CD4-positive, alpha-beta T cell (primary cell): ENCODE measurements around the gene CFAP45. TPM values are rescaled to one million over a fixed set of nuclear protein-coding genes. Genes with fewer than 3 reads are reported as not detected.
A peak's percentile ranks its signal among the peaks of the same experiment; 100 is the strongest.

Experiments used
- ATAC-seq: fragments of 200-7000 bp; cut with Tn5 transposase; one replicate; pipeline ENCODE4 v1.10.0; 2022; ENCODE audit warnings: mild to moderate bottlenecking; ENCODE audit not compliant: poor library complexity
- CTCF ChIA-PET: fragments of 350-600 bp; sonication (Branson Sonifier 250); formaldehyde crosslinking; loops from one replicate; lab custom pipeline; 2021; ENCODE audit warnings: antibody characterized with exemption, inconsistent platforms; lab: Charles Lee
- POLR2A ChIA-PET: fragments of 350-600 bp; sonication (Branson Sonifier 250); formaldehyde crosslinking; loops from one replicate; lab custom pipeline; 2021; ENCODE audit warnings: antibody characterized with exemption, inconsistent platforms; lab: Charles Lee
- DNase-seq, 14 experiments: peaks; one replicate each; pipeline ENCODE4 v3.0.0-alpha.2; 2013 to 2020; ENCODE audit warnings: mixed read lengths in 2 of 14
- H3K27ac ChIP-seq, 2 donors: one replicate each; pipeline versions ENCODE4 v1.5.1 to v1.7.0; 2013; ENCODE audit warnings: low read length in 2 of 2, low read depth in 1 of 2, mild to moderate bottlenecking in 1 of 2
- H3K27me3 ChIP-seq, 2 experiments: 1 replicate in 1 of 2; 2 replicates in 1 of 2; pipeline versions ENCODE4 v1.6.1 to v1.7.0; 2013; ENCODE audit warnings: low read length in 2 of 2, control low read depth in 1 of 2, mild to moderate bottlenecking in 1 of 2, moderate library complexity in 1 of 2; ENCODE audit not compliant: insufficient read depth in 2 of 2, control insufficient read depth in 1 of 2
- H3K36me3 ChIP-seq: one replicate; pipeline ENCODE4 v1.6.1; 2013; ENCODE audit warnings: low read length, control low read depth; ENCODE audit not compliant: insufficient read depth
- H3K4me1 ChIP-seq: one replicate; pipeline ENCODE4 v1.6.1; 2013; ENCODE audit warnings: low read length, control low read depth; ENCODE audit not compliant: insufficient read depth
- H3K4me3 ChIP-seq: one replicate; pipeline ENCODE4 v1.5.1; 2013; ENCODE audit warnings: mild to moderate bottlenecking, low read length, moderate library complexity
- H3K9me3 ChIP-seq, 2 experiments: 1 replicate in 1 of 2; 2 replicates in 1 of 2; pipeline versions ENCODE4 v1.6.1 to v1.7.0; 2013; ENCODE audit warnings: low read length in 2 of 2, mild to moderate bottlenecking in 2 of 2, control low read depth in 1 of 2, moderate library complexity in 1 of 2; ENCODE audit not compliant: control insufficient read depth in 1 of 2, insufficient read depth in 1 of 2
- H3K27ac Mint-ChIP-seq: one replicate; pipeline ENCODE4 v1.8.0; 2020; ENCODE audit warnings: mixed read lengths
- H3K27me3 Mint-ChIP-seq: one replicate; pipeline ENCODE4 v1.8.0; 2021; ENCODE audit warnings: mixed read lengths
- H3K36me3 Mint-ChIP-seq: one replicate; pipeline ENCODE4 v1.8.0; 2021; ENCODE audit warnings: low read depth, mixed read lengths
- H3K4me1 Mint-ChIP-seq: one replicate; pipeline ENCODE4 v1.8.0; 2021; ENCODE audit warnings: low read depth, mixed read lengths
- H3K4me3 Mint-ChIP-seq: one replicate; pipeline ENCODE4 v1.8.0; 2020; ENCODE audit warnings: mild to moderate bottlenecking, mixed read lengths
- H3K9me3 Mint-ChIP-seq: one replicate; pipeline ENCODE4 v1.8.0; 2020; ENCODE audit warnings: mixed read lengths
- CTCF ChIP-seq: fragments of 200-600 bp; IDR thresholded peaks from one replicate; pipeline ENCODE4 v1.8.0; 2022; ENCODE audit warnings: antibody characterized with exemption, mild to moderate bottlenecking
- intact Hi-C, 2 experiments: fragments of 100-400 bp; cut with DNase I in 1 of 2; cut with micrococcal nuclease in 1 of 2; formaldehyde crosslinking; loops; one replicate each; pipeline versions ENCODE4 v1.15.1 to v1.9.0; 2023 to 2025; cut with DNase I, micrococcal nuclease
- total RNA-seq, 174 experiments: library from RNA in 2 of 174; stranded (reverse) in 2 of 174; gene quantifications; one replicate each; pipeline ENCODE4 v1.2.3 and lab custom pipeline; 2021 to 2026

CFAP45 gene
- total RNA-seq, 2 experiments from 2014 or later, result 8.4 to 9.0 TPM

- ATAC-seq (no peak), DNase-seq (no peak)
- Histone ChIP-seq H3K4me1 (peaks cover 21% of the 10 kb centered on the region), H3K4me3 (no peak overlapping the region), H3K36me3 (no peaks in the 10 kb centered on the region), H3K27me3 (no peaks in the 10 kb centered on the region), H3K9me3 (no peaks in the 10 kb centered on the region), H3K27ac (no peak overlapping the region)
- no peaks in the 10 kb centered on the region for H3K36me3 Mint-ChIP-seq
- no peak overlapping the region for H3K4me3 Mint-ChIP-seq
- ChIA-PET CTCF (interaction anchor here (0.7 to 2.0 kb wide), 6 partner anchors 14 to 137 kb away, joined by 3 to 6 read pairs (median 3); no protein-coding TSS in a partner anchor), POLR2A (no interaction called here)
- H3K27ac Mint-ChIP-seq, result no peak overlapping the region
- TF ChIP-seq CTCF, result no peak
- no peaks in the 10 kb centered on the region for H3K9me3 Mint-ChIP-seq
- peaks cover 13% of the 10 kb centered on the region for H3K27me3 Mint-ChIP-seq
- intact Hi-C loops, result loop anchor here (1.0 to 10.0 kb wide), 6 partner anchors 72 to 1459 kb away; partner anchors contain the start of gene KCNJ9 (in 1 of the 2)
- peaks cover 6% of the 10 kb centered on the region for H3K4me1 Mint-ChIP-seq
Measured at GRCh38 chr1:159935719-159936272, 35.8 kb upstream of the CFAP45 start.

GRCh38 chr1:159935305-159935704 lies 35.3 kb upstream of the CFAP45 start:
- ATAC-seq (no peak), DNase-seq (peak in 1 of 14 experiments; percentile 15)
- intact Hi-C loops, result loop anchor here in 1 of 2 experiments (5.0 to 10.0 kb wide), 4 partner anchors 81 to 1459 kb away; partner anchors contain the start of gene KCNJ9
- TF ChIP-seq CTCF, result no peak
- no peaks in the 10 kb centered on the region for H3K9me3 ChIP-seq
- no peak overlapping the region for H3K27ac ChIP-seq
- CTCF ChIA-PET, result interaction anchor here (0.9 to 2.0 kb wide), 3 partner anchors 14 to 72 kb away, joined by 3 to 6 read pairs (median 3); no protein-coding TSS in a partner anchor
- Mint-ChIP-seq H3K4me1 (peaks cover 6% of the 10 kb centered on the region), H3K27me3 (peaks cover 10% of the 10 kb centered on the region), H3K27ac (no peak overlapping the region), H3K36me3 (no peaks in the 10 kb centered on the region), H3K4me3 (no peak overlapping the region), H3K9me3 (no peaks in the 10 kb centered on the region)
- no peak overlapping the region for H3K4me3 ChIP-seq
- H3K4me1 ChIP-seq, result peaks cover 21% of the 10 kb centered on the region
- H3K36me3 ChIP-seq, result no peaks in the 10 kb centered on the region
- no peaks in the 10 kb centered on the region for H3K27me3 ChIP-seq
- POLR2A ChIA-PET, result no interaction called here

- Mint-ChIP-seq H3K4me1 (peaks cover 6% of the 10 kb centered on the region), H3K27me3 (peaks cover 5% of the 10 kb centered on the region), H3K36me3 (no peaks in the 10 kb centered on the region), H3K9me3 (no peaks in the 10 kb centered on the region), H3K4me3 (no peak overlapping the region), H3K27ac (no peak overlapping the region)
- ChIA-PET POLR2A (no interaction called here), CTCF (interaction anchor here (2.0 kb wide), 1 partner anchor 73 kb away, joined by 6 read pairs; no protein-coding TSS in a partner anchor)
- DNase-seq (peak in 1 of 14 experiments; percentile 9), ATAC-seq (no peak)
- intact Hi-C loops, result loop anchor here in 1 of 2 experiments (5.0 to 10.0 kb wide), 4 partner anchors 80 to 1460 kb away; partner anchors contain the start of gene KCNJ9
- Histone ChIP-seq H3K27me3 (no peaks in the 10 kb centered on the region), H3K4me1 (peaks cover 21% of the 10 kb centered on the region), H3K27ac (no peak overlapping the region), H3K36me3 (no peaks in the 10 kb centered on the region), H3K4me3 (no peak overlapping the region), H3K9me3 (peaks cover 0 to 4% of the 10 kb centered on the region in 2 experiments)
- no peak for TF ChIP-seq CTCF
Measured at GRCh38 chr1:159934136-159935039, 34.4 kb upstream of the CFAP45 start.
